Measurements from ENCODE around the gene ITGA1. TPM values are rescaled to one million over a fixed set of nuclear protein-coding genes. Genes with fewer than 3 reads are reported as not detected.

ITGA1 gene
- polyA plus RNA-seq, 3 donors, result 0.33 to 0.89 (median 0.79) TPM

DNA sequence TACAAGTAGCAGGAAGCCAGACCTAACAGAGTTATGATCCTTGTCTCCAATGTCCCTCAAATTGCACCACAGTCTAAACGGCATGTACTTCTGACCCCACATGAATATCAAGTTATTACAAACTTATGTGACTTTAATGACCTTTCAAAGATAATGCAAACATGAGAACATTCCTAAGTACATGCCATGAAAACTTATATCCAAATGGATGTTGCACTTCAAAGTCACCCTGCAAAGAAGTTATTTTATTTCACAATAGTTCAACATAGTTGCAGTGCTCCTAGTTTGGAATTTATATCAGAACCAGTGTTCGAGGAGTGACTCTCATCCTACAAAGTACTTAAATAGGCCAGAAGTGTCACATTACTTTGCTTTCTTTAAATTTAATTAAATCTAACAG lies 41.2 kb upstream of the ITGA1 start:
- H3K4me3 ChIP-seq (replicated peaks in 1 of 3; ENCODE audit: low read depth in 2 of 3, low read length in 3 of 3), result no peak overlapping the region
- H3K36me3 ChIP-seq (replicated peaks in 1 of 2; ENCODE audit: control insufficient read depth in 1 of 2, insufficient read depth in 2 of 2, low read length in 2 of 2), result no peaks in the 10 kb centered on the region
- H3K36me3 Mint-ChIP-seq, result no peaks in the 10 kb centered on the region
- no CpG with 5 or more reads among the region's 2 CpGs for WGBS (ENCODE audit: insufficient coverage)
- no peaks in the 10 kb centered on the region for H3K79me2 ChIP-seq (ENCODE audit: insufficient read depth, low read length)
- TF ChIP-seq, protein P1, sequence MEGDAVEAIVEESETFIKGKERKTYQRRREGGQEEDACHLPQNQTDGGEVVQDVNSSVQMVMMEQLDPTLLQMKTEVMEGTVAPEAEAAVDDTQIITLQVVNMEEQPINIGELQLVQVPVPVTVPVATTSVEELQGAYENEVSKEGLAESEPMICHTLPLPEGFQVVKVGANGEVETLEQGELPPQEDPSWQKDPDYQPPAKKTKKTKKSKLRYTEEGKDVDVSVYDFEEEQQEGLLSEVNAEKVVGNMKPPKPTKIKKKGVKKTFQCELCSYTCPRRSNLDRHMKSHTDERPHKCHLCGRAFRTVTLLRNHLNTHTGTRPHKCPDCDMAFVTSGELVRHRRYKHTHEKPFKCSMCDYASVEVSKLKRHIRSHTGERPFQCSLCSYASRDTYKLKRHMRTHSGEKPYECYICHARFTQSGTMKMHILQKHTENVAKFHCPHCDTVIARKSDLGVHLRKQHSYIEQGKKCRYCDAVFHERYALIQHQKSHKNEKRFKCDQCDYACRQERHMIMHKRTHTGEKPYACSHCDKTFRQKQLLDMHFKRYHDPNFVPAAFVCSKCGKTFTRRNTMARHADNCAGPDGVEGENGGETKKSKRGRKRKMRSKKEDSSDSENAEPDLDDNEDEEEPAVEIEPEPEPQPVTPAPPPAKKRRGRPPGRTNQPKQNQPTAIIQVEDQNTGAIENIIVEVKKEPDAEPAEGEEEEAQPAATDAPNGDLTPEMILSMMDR (IDR thresholded peaks at IDR 0.05), result no peak
- no peaks in the 10 kb centered on the region for H3K9me3 ChIP-seq (replicated peaks in 1 of 2; ENCODE audit: control insufficient read depth in 1 of 2, insufficient read depth in 1 of 2, low read length in 2 of 2)
- H3K4me1 ChIP-seq (ENCODE audit: control insufficient read depth in 1 of 2, insufficient read depth in 2 of 2, low read length in 2 of 2), result peaks cover 6 to 9% of the 10 kb centered on the region in 2 donors
- DNase-seq, result no peak
- intact Hi-C loops (cut with micrococcal nuclease), result no loop called here
- no peaks in the 10 kb centered on the region for H3K27me3 ChIP-seq (ENCODE audit: control insufficient read depth in 2 of 2, insufficient read depth in 2 of 2, low read length in 2 of 2)
- no peak overlapping the region for H3K27ac Mint-ChIP-seq
- H3K4me2 ChIP-seq (replicated peaks; ENCODE audit: extremely low read depth, low read length, poor library complexity, severe bottlenecking), result no peak overlapping the region
- H2AFZ ChIP-seq (ENCODE audit: insufficient read depth, low read depth, low read length, poor library complexity, severe bottlenecking), result no peak overlapping the region
- peaks cover 0 to 5% (median 2%) of the 10 kb centered on the region in 3 donors for H3K27me3 Mint-ChIP-seq (ENCODE audit: low read depth in 3 of 3)
- H4K20me1 ChIP-seq (ENCODE audit: insufficient read depth, low read length), result no peaks in the 10 kb centered on the region
- no peak overlapping the region for H3K9ac ChIP-seq (ENCODE audit: insufficient read depth, low read length, poor library complexity, severe bottlenecking)
- H3K4me3 Mint-ChIP-seq, result no peak overlapping the region
- peaks cover 8% of the 10 kb centered on the region for H3K4me1 Mint-ChIP-seq
- no peak overlapping the region for H3K27ac ChIP-seq (ENCODE audit: low read depth in 1 of 2, low read length in 2 of 2)
- H3K9me3 Mint-ChIP-seq, result peaks cover 0 to under 1% (median 0%) of the 10 kb centered on the region in 7 donors

DNA sequence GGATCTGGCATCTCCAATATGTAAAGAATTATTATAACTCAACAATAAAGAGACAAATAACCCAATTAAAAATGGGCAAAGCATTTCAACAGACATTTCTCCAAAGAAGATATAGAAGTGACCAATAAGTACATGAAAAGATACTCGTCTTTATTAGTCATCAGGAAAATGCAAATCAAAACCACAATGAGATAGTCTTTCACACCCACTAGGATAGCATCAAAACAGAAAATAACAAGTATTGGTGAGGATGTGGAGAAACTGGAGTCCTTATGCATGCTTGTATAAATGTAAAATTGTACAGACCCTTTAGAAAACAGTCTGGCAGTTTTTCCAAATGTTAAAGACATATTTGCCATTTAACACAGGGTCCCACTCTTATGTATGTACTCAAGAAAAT lies 39.1 kb upstream of the ITGA1 start:
- no CpG with 5 or more reads among the region's 1 CpG for WGBS (ENCODE audit: insufficient coverage)

More for the DNA sequence above, 39.1 kb upstream of the ITGA1 start:
- H3K4me3 ChIP-seq (replicated peaks in 1 of 3; ENCODE audit: low read depth in 2 of 3, low read length in 3 of 3), result no peak overlapping the region
- H3K27ac Mint-ChIP-seq, result no peak overlapping the region
- H3K36me3 Mint-ChIP-seq, result no peaks in the 10 kb centered on the region
- no peak overlapping the region for H3K9ac ChIP-seq (ENCODE audit: insufficient read depth, low read length, poor library complexity, severe bottlenecking)
- H3K9me3 ChIP-seq (replicated peaks in 1 of 2; ENCODE audit: control insufficient read depth in 1 of 2, insufficient read depth in 1 of 2, low read length in 2 of 2), result no peaks in the 10 kb centered on the region
- H4K20me1 ChIP-seq (ENCODE audit: insufficient read depth, low read length), result no peaks in the 10 kb centered on the region
- H3K27me3 ChIP-seq (ENCODE audit: control insufficient read depth in 2 of 2, insufficient read depth in 2 of 2, low read length in 2 of 2), result no peaks in the 10 kb centered on the region
- H3K4me2 ChIP-seq (replicated peaks; ENCODE audit: extremely low read depth, low read length, poor library complexity, severe bottlenecking), result no peak overlapping the region
- intact Hi-C loops (cut with micrococcal nuclease), result no loop called here
- TF ChIP-seq, protein P1 (IDR thresholded peaks at IDR 0.05), result no peak
- no peak overlapping the region for H3K27ac ChIP-seq (ENCODE audit: low read depth in 1 of 2, low read length in 2 of 2)
- H3K79me2 ChIP-seq (ENCODE audit: insufficient read depth, low read length), result no peaks in the 10 kb centered on the region
- peaks cover 8% of the 10 kb centered on the region for H3K4me1 Mint-ChIP-seq
- peaks cover 6 to 9% of the 10 kb centered on the region in 2 donors for H3K4me1 ChIP-seq (ENCODE audit: control insufficient read depth in 1 of 2, insufficient read depth in 2 of 2, low read length in 2 of 2)
- no peak overlapping the region for H2AFZ ChIP-seq (ENCODE audit: insufficient read depth, low read depth, low read length, poor library complexity, severe bottlenecking)
- DNase-seq, result no peak
- no peaks in the 10 kb centered on the region for H3K9me3 Mint-ChIP-seq
- H3K4me3 Mint-ChIP-seq, result no peak overlapping the region
- H3K36me3 ChIP-seq (replicated peaks in 1 of 2; ENCODE audit: control insufficient read depth in 1 of 2, insufficient read depth in 2 of 2, low read length in 2 of 2), result no peaks in the 10 kb centered on the region
- H3K27me3 Mint-ChIP-seq (ENCODE audit: low read depth in 3 of 3), result peaks cover 0 to 7% (median 2%) of the 10 kb centered on the region in 3 donors

All from CD14-positive monocyte (primary cell).